CD4-positive, alpha-beta T cell (primary cell): ENCODE measurements around the gene CYB5D1. TPM values are rescaled to one million over a fixed set of nuclear protein-coding genes. Genes with fewer than 3 reads are reported as not detected.

Experiments
- ATAC-seq: fragments of 200-7000 bp; cut with Tn5 transposase; one replicate; pipeline ENCODE4 v1.10.0; 2022; ENCODE audit warnings: mild to moderate bottlenecking; ENCODE audit not compliant: poor library complexity
- CTCF ChIA-PET: fragments of 350-600 bp; sonication (Branson Sonifier 250); formaldehyde crosslinking; loops from one replicate; lab custom pipeline; 2021; ENCODE audit warnings: antibody characterized with exemption, inconsistent platforms; lab: Charles Lee
- POLR2A ChIA-PET: fragments of 350-600 bp; sonication (Branson Sonifier 250); formaldehyde crosslinking; loops from one replicate; lab custom pipeline; 2021; ENCODE audit warnings: antibody characterized with exemption, inconsistent platforms; lab: Charles Lee
- DNase-seq, 14 experiments: peaks; one replicate each; pipeline ENCODE4 v3.0.0-alpha.2; 2013 to 2020; ENCODE audit warnings: mixed read lengths in 2 of 14
- H3K27ac ChIP-seq, 2 donors: one replicate each; pipeline versions ENCODE4 v1.5.1 to v1.7.0; 2013; ENCODE audit warnings: low read length in 2 of 2, low read depth in 1 of 2, mild to moderate bottlenecking in 1 of 2
- H3K27me3 ChIP-seq, 2 experiments: 1 replicate in 1 of 2; 2 replicates in 1 of 2; pipeline versions ENCODE4 v1.6.1 to v1.7.0; 2013; ENCODE audit warnings: low read length in 2 of 2, control low read depth in 1 of 2, mild to moderate bottlenecking in 1 of 2, moderate library complexity in 1 of 2; ENCODE audit not compliant: insufficient read depth in 2 of 2, control insufficient read depth in 1 of 2
- H3K36me3 ChIP-seq: one replicate; pipeline ENCODE4 v1.6.1; 2013; ENCODE audit warnings: low read length, control low read depth; ENCODE audit not compliant: insufficient read depth
- H3K4me1 ChIP-seq: one replicate; pipeline ENCODE4 v1.6.1; 2013; ENCODE audit warnings: low read length, control low read depth; ENCODE audit not compliant: insufficient read depth
- H3K4me3 ChIP-seq: one replicate; pipeline ENCODE4 v1.5.1; 2013; ENCODE audit warnings: mild to moderate bottlenecking, low read length, moderate library complexity
- H3K9me3 ChIP-seq, 2 experiments: 1 replicate in 1 of 2; 2 replicates in 1 of 2; pipeline versions ENCODE4 v1.6.1 to v1.7.0; 2013; ENCODE audit warnings: low read length in 2 of 2, mild to moderate bottlenecking in 2 of 2, control low read depth in 1 of 2, moderate library complexity in 1 of 2; ENCODE audit not compliant: control insufficient read depth in 1 of 2, insufficient read depth in 1 of 2
- H3K27ac Mint-ChIP-seq: one replicate; pipeline ENCODE4 v1.8.0; 2020; ENCODE audit warnings: mixed read lengths
- H3K27me3 Mint-ChIP-seq: one replicate; pipeline ENCODE4 v1.8.0; 2021; ENCODE audit warnings: mixed read lengths
- H3K36me3 Mint-ChIP-seq: one replicate; pipeline ENCODE4 v1.8.0; 2021; ENCODE audit warnings: low read depth, mixed read lengths
- H3K4me1 Mint-ChIP-seq: one replicate; pipeline ENCODE4 v1.8.0; 2021; ENCODE audit warnings: low read depth, mixed read lengths
- H3K4me3 Mint-ChIP-seq: one replicate; pipeline ENCODE4 v1.8.0; 2020; ENCODE audit warnings: mild to moderate bottlenecking, mixed read lengths
- H3K9me3 Mint-ChIP-seq: one replicate; pipeline ENCODE4 v1.8.0; 2020; ENCODE audit warnings: mixed read lengths
- intact Hi-C, 2 experiments: fragments of 100-400 bp; cut with DNase I in 1 of 2; cut with micrococcal nuclease in 1 of 2; formaldehyde crosslinking; loops; one replicate each; pipeline versions ENCODE4 v1.15.1 to v1.9.0; 2023 to 2025; cut with DNase I, micrococcal nuclease
- total RNA-seq, 174 experiments: library from RNA in 2 of 174; stranded (reverse) in 2 of 174; gene quantifications; one replicate each; pipeline ENCODE4 v1.2.3 and lab custom pipeline; 2021 to 2026
- TF ChIP-seq, protein P1 (sequence below): fragments of 200-600 bp; IDR thresholded peaks from one replicate; pipeline ENCODE4 v1.8.0; 2022; ENCODE audit warnings: antibody characterized with exemption, mild to moderate bottlenecking

Gene CYB5D1
- total RNA-seq, 2 experiments from 2014 or later, result 8.7 TPM

DNA sequence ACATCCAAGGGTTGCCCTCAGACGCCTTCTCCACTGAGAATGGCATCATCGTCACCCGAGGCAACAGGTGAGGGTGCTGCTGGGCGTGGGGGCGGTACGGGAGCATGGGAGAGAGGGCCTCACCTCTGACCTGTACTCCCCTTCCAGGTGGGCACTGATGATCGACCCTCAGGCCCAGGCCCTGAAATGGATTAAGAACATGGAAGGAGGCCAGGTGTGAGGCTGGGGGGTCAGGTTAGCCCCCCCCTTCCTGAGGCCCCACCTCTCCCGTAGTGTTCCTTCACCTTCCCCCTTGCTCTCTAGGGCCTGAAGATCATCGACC is 40.2 kb upstream of the CYB5D1 start:
- Histone ChIP-seq H3K4me3 (no peak overlapping the region), H3K4me1 (no peaks in the 10 kb centered on the region), H3K27me3 (no peaks in the 10 kb centered on the region), H3K9me3 (no peaks in the 10 kb centered on the region), H3K27ac (no peak overlapping the region), H3K36me3 (no peaks in the 10 kb centered on the region)
- ChIA-PET POLR2A (no interaction called here), CTCF (interaction anchor here (0.7 kb wide), 1 partner anchor 45 kb away, joined by 3 read pairs; no protein-coding TSS in a partner anchor)
- H3K27me3 Mint-ChIP-seq, result no peaks in the 10 kb centered on the region
- TF ChIP-seq, protein P1, sequence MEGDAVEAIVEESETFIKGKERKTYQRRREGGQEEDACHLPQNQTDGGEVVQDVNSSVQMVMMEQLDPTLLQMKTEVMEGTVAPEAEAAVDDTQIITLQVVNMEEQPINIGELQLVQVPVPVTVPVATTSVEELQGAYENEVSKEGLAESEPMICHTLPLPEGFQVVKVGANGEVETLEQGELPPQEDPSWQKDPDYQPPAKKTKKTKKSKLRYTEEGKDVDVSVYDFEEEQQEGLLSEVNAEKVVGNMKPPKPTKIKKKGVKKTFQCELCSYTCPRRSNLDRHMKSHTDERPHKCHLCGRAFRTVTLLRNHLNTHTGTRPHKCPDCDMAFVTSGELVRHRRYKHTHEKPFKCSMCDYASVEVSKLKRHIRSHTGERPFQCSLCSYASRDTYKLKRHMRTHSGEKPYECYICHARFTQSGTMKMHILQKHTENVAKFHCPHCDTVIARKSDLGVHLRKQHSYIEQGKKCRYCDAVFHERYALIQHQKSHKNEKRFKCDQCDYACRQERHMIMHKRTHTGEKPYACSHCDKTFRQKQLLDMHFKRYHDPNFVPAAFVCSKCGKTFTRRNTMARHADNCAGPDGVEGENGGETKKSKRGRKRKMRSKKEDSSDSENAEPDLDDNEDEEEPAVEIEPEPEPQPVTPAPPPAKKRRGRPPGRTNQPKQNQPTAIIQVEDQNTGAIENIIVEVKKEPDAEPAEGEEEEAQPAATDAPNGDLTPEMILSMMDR, result no peak
- H3K4me3 Mint-ChIP-seq, result no peak overlapping the region
- no peak for ATAC-seq
- H3K36me3 Mint-ChIP-seq, result no peaks in the 10 kb centered on the region
- intact Hi-C loops, result loop anchor here in 1 of 2 experiments (10.0 kb wide), 1 partner anchor 73 kb away; no protein-coding TSS in a partner anchor
- no peak overlapping the region for H3K27ac Mint-ChIP-seq
- H3K4me1 Mint-ChIP-seq, result no peaks in the 10 kb centered on the region
- no peak for DNase-seq
- no peaks in the 10 kb centered on the region for H3K9me3 Mint-ChIP-seq

DNA sequence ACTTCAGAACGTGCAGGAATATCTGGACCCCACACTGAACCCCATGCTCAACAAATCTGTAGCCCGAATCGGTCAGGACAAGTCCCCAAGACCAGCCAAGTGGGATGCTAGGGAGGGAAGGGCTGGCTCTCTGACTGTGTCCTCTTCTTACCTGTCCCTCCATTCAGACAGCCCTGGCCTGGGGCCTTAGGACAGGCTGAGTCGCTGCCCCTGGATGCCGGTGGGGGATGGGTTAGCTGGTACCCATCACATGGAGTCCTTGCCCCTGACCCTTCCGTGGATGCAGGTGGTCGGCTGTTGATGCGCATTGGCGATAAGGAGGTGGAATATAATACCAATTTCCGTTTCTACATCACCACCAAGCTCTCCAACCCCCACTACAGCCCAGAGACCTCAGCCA is 39.8 kb upstream of the CYB5D1 start:
- H3K27ac ChIP-seq, result no peak overlapping the region
- H3K4me1 Mint-ChIP-seq, result no peaks in the 10 kb centered on the region
- ATAC-seq, result no peak
- no peaks in the 10 kb centered on the region for H3K27me3 Mint-ChIP-seq
- no peaks in the 10 kb centered on the region for H3K9me3 ChIP-seq
- POLR2A ChIA-PET, result no interaction called here
- intact Hi-C loops, result loop anchor here in 1 of 2 experiments (10.0 kb wide), 1 partner anchor 73 kb away; no protein-coding TSS in a partner anchor
- H3K27ac Mint-ChIP-seq, result no peak overlapping the region
- TF ChIP-seq, protein P1, result no peak
- no peak overlapping the region for H3K4me3 ChIP-seq
- CTCF ChIA-PET, result interaction anchor here (0.7 kb wide), 1 partner anchor 44 kb away, joined by 3 read pairs; no protein-coding TSS in a partner anchor
- H3K36me3 Mint-ChIP-seq, result no peaks in the 10 kb centered on the region
- no peak overlapping the region for H3K4me3 Mint-ChIP-seq
- no peaks in the 10 kb centered on the region for H3K9me3 Mint-ChIP-seq
- H3K36me3 ChIP-seq, result no peaks in the 10 kb centered on the region
- H3K4me1 ChIP-seq, result no peaks in the 10 kb centered on the region
- no peaks in the 10 kb centered on the region for H3K27me3 ChIP-seq
- DNase-seq, result no peak

DNA sequence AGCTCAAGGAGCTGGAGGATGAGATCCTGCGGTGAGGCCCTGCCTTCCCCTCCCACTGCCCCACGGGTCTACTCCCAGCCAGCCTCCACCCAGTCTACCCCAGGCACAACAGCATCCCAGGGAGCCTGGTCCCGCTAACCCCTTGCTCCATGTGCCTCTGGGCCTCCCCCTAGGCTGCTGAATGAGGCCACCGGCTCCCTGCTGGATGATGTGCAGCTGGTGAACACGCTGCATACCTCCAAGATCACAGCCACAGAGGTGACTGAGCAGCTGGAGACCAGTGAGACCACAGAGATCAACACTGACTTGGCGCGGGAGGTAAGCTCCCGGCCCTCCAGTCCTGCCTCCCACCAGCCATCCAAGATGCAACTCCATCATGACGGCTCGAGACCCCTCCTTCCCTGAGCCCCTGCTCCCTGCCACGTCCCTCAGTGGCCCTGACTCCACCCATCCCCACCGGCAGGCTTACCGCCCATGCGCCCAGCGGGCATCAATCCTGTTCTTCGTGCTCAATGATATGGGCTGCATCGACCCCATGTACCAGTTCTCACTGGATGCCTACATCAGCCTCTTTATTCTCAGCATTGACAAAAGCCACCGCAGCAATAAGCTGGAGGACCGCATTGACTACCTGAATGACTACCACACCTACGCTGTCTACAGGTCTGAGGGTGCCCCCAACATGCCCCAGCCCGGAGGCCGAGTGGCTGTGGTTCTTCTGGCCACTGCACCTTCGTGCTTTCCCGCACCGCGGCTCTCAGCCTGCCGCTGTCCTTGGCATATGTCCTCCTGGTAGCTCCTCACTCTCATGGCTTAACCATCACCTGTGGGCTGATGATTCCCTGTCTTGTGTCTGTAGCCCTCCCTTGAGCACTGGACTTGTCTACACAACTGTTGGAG is 38.8 kb upstream of the CYB5D1 start:
- Mint-ChIP-seq H3K36me3 (no peaks in the 10 kb centered on the region), H3K27me3 (no peaks in the 10 kb centered on the region), H3K27ac (no peak overlapping the region), H3K4me1 (no peaks in the 10 kb centered on the region), H3K9me3 (no peaks in the 10 kb centered on the region), H3K4me3 (no peak overlapping the region)
- ChIA-PET CTCF (interaction anchor here (1.6 kb wide), 1 partner anchor 171 kb away, joined by 7 read pairs; no protein-coding TSS in a partner anchor), POLR2A (no interaction called here)
- no peaks in the 10 kb centered on the region for H3K4me1 ChIP-seq
- H3K4me3 ChIP-seq, result no peak overlapping the region
- DNase-seq, result no peak
- ATAC-seq, result no peak
- TF ChIP-seq, protein P1, result no peak
- intact Hi-C loops, result loop anchor here in 1 of 2 experiments (10.0 kb wide), 1 partner anchor 74 kb away; no protein-coding TSS in a partner anchor
- H3K9me3 ChIP-seq, result no peaks in the 10 kb centered on the region
- H3K36me3 ChIP-seq, result no peaks in the 10 kb centered on the region
- H3K27me3 ChIP-seq, result no peaks in the 10 kb centered on the region
- no peak overlapping the region for H3K27ac ChIP-seq
